NCI-H69 (cell line): ENCODE measurements around the gene R3HCC1L.

Experiments
- DNase-seq: peaks from one replicate; lab custom pipeline; 2025; lab: John Stamatoyannopoulos, UW

The R3HCC1L gene

DNA sequence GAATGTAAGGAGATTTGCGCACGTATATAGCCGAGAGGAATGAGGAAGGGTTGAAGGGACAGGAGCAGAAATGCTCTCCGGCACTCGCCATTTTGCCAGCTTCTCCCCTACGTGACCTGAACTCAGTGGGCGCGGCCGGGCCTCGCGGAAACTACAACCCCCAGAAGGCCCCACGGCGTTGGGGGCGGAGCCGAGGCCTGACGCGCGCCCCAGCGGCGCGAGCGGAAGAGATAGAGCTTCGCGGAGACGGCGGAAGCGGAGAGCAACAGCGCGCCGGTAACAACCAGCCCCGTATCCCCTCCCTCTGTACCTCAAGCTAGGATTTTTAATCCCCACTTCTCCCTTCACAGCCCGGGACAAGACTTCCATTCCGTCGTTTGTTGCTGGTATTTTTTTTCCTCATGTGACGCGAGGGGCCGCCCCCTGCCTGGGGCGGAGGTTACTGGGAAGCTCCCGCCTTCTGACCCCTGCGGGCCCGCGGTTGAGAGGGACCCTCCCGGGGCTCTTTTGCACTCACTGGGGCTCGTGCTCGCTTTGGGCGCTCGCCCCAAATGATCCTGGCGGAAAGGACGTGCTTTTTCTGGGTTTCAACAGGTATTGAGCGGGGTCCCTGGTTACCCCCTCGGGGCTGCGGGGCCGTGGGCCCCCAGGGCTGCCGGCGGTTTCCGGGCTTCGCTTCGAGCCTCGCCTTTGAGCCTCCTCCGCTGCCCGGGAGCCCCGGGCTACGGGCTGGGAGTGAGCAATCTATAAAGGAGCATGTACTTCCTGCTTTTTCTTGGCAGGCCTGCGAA lies at the start of gene R3HCC1L:
R3HCC1L (plus strand) TSS at position 227 of the 791 bp plus-strand sequence. CDS start 73,458 bp downstream, outside the sequence.
- peak; percentile 91 for DNase-seq

DNA sequence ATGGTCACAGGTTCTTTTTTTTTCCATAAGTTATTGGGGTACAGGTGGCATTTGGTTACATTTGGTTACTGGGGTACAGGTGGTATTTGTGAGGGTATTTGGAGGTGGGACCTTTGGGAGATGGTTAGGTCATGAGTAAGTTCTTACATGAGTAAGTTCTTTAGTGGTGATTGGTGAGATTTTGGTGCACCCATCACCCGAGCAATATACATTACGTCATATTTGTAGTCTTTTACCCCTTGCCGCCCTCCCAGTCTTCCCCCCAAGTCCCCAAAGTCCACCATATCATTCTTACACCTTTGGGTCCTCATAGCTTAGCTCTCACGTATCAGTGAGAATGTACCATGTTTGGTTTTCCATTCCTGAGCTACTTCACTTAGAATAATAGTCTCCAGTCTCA lies 49.2 kb upstream of the R3HCC1L start:
- no peak for DNase-seq

- DNase-seq = peak; percentile 2
Observed at GRCh38 chr10:98086837-98087708, 47.4 kb upstream of the R3HCC1L start.

GRCh38 chr10:98088186-98088971 lies 46.1 kb upstream of the R3HCC1L start:
- peak; percentile 5 for DNase-seq

DNA sequence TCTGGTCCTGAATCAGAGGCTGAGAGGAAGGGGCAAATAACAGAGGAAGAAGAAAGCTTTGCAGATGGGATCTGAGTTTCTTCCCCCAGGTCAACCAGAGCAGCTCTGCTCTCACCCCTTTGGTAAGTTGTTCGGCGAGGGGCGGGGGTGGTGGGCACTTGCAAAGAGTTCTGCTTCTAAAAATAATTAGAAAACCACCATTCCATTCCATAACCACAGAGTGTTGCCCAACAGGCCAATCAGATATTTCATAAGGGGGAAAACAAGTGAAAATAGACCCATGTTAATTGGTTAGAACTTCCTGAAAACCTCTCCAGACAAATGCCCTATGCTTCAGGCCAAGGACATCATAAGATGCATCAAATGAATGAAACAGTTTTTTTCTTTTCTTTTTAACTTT lies 43.6 kb upstream of the R3HCC1L start:
- DNase-seq = no peak

- no peak for DNase-seq
Observed at GRCh38 chr10:98096316-98096715, 38.1 kb upstream of the R3HCC1L start.

GRCh38 chr10:98096731-98097130 lies 37.7 kb upstream of the R3HCC1L start:
- no peak for DNase-seq

DNA sequence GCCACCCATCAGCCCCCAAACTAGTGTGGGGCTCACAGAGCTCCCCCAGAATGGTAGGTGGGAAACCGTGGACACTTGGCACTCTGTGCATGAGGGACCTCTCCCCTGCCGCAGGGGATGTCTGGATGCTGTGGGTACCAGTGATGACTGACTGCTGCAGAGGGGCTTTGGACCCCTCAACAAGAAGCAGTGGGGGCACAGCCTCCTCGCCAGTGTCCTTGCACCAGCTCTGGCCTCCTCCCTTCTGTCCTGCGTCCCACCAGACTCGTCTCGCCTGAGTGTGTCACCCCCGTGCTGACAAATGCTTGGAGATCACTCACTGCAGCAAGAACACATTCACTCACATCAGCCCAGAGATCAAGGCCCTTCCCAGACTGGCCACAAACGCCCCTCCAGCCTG lies 37.3 kb upstream of the R3HCC1L start:
- DNase-seq = no peak

- DNase-seq = peak; percentile 85
Observed at GRCh38 chr10:98097616-98098015, 36.8 kb upstream of the R3HCC1L start.

- DNase-seq = no peak
Observed at GRCh38 chr10:98098247-98098646, 36.2 kb upstream of the R3HCC1L start.

DNA sequence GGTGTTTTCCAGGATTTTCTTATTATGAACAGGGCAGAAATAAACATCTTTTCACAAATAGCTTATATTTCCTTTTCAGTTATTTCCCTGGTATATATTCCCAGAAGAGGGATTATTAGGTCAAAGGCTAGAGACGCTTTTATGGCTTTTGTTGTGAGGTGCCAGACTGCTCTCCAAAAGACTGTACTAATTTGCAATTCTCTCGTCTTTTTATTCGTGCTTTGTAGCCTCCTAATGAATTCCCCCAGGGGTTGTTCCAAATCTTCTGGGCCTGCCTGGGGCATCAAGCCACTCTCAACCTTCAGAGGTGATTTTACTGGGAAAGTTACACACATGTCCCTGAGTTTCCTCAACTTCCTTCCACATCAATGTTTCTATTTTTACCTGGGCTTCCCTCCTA lies 34.0 kb upstream of the R3HCC1L start:
- peak; percentile 22 for DNase-seq

DNA sequence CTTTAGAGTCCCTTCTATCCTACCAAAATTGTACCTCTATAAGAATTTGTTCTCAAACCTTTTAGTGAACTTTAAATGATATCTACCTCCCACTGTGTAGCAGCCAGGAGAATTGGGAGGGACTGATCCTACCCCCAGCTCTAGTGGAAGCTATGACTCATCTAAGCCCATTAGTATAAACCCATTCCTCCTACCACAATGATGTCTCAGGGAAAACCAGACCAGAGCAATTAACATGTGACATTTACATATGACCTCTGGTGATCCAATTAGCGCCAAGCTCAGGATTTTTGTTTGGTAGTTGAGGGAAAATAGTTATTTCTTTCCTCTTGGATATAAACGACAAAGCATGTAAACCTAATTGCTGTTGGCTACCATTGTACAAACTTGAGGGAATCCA lies 33.1 kb upstream of the R3HCC1L start:
- peak; percentile 1 for DNase-seq

- no peak for DNase-seq
Observed at GRCh38 chr10:98104125-98104524, 30.3 kb upstream of the R3HCC1L start.

DNA sequence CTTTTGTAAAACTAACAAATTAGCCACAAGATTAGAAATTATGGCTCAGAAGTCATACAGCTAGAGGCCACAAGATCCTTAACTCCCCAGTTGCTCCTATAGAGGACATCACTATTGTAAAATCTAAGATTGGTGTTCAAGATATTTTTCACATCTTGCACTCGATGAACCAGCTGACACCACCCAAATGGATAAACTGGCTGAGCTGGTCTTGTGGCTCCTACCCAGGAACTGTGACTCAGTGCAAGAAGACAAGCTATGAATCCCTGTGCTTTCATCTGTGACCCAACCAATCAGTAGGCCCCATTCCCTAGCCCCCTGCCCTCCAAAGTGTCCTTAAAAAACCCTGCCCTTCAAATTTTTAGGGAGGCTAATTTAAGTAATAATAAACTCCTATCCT lies 27.9 kb upstream of the R3HCC1L start:
- DNase-seq = no peak

GRCh38 chr10:98107644-98108430 lies 26.6 kb upstream of the R3HCC1L start:
- DNase-seq = no peak

GRCh38 chr10:98110356-98110755 lies 24.1 kb upstream of the R3HCC1L start:
- DNase-seq = no peak

- no peak for DNase-seq
Observed at GRCh38 chr10:98115031-98115787, 19.2 kb upstream of the R3HCC1L start.

GRCh38 chr10:98119891-98120290 lies 14.6 kb upstream of the R3HCC1L start:
- no peak for DNase-seq

DNA sequence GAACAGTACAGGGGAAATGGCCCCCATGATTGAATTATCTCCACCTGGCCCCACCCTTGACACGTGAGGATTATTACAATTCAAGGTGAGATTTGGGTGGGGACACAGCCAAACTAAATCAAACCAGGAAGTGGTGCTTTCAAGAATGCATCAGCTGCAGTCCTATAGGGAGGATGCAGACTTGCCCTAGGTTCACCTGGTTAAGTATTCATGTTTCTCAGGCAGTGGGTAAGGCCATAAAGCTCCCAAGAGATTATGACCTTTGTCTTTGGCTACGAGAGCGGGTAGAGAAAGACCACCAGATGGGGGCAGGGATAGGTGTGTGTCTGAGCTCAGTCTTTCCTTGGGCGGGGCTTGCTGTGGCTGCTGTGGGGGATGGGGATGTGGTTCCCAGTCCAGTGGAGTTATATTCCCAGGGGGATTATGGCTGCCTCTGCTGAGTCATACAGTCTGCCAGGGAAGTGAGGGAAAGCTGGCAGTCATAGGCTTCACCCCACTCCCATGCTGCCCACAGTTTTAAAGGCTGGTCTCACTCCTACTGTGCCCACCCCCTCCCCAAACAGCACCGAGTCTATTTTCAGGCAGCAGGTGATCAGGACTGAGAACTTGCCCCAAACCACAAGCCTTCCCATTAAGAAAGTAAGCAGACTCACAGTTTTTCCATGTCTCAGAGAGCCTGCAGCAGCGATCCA lies 8.4 kb upstream of the R3HCC1L start:
- peak; percentile 21 for DNase-seq

DNA sequence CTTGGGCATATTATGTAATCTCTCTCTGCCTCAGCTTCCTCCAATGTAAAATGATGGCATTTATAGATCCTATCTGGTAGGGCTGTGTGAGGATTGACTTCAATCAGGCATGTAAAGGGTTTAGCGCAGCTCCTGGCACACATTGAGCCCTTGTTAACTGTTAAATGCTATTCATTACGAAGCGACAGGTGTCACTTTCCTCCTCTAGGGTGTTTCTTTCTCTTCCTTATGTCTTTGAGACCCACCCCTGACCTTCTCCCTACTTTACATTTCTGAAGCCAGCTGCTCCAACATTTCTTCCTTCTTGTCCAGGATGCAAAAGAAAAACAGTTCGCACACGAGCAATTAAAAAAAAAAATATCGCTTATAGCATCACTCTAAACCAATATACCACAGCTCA lies 5.7 kb upstream of the R3HCC1L start:
- peak; percentile 15 for DNase-seq
